Suprapubic skin (tissue), 4 donors: Measurements from ENCODE around the gene KRTAP12-2. TPM values are rescaled to one million over a fixed set of nuclear protein-coding genes. Genes with fewer than 3 reads are reported as not detected.

Source experiments
- DNase-seq, 2 donors: peaks; one replicate each; pipeline ENCODE4 v3.0.0-alpha.2; 2019; ENCODE audit warnings: low spot score in 2 of 2
- H3K27ac ChIP-seq: fragments of 200-600 bp; sonication (generic); one replicate; pipeline ENCODE4 v1.5.1; 2019
- H3K27me3 ChIP-seq: fragments of 200-600 bp; sonication (generic); one replicate; pipeline ENCODE4 v1.5.1; 2019
- H3K36me3 ChIP-seq: fragments of 200-600 bp; sonication (generic); one replicate; pipeline ENCODE4 v1.5.1; 2019
- H3K4me1 ChIP-seq: fragments of 200-600 bp; sonication (generic); one replicate; pipeline ENCODE4 v1.5.1; 2019
- H3K4me3 ChIP-seq: fragments of 200-600 bp; sonication (generic); one replicate; pipeline ENCODE4 v1.5.1; 2019; ENCODE audit warnings: mild to moderate bottlenecking
- H3K9me3 ChIP-seq: fragments of 200-600 bp; sonication (generic); one replicate; pipeline ENCODE4 v1.5.1; 2019
- CTCF ChIP-seq, 2 donors: fragments of 200-600 bp in 1 of 2; fragments of 450-650 bp in 1 of 2; sonication (generic) in 1 of 2; IDR thresholded peaks; one replicate each; pipeline ENCODE4 v1.5.1; 2016 to 2019; ENCODE audit warnings: antibody characterized with exemption in 2 of 2, mild to moderate bottlenecking in 1 of 2, moderate library complexity in 1 of 2
- EP300 ChIP-seq: sonication (generic); formaldehyde crosslinking; IDR thresholded peaks from one replicate; pipeline ENCODE4 v1.6.1; 2017; ENCODE audit warnings: antibody characterized with exemption
- POLR2A ChIP-seq, 2 donors: fragments of 450-650 bp; IDR thresholded peaks; one replicate each; pipeline ENCODE4 v1.6.1; 2017; ENCODE audit warnings: antibody characterized with exemption in 2 of 2, mild to moderate bottlenecking in 2 of 2, moderate library complexity in 2 of 2
- POLR2AphosphoS5 ChIP-seq, 3 donors: sonication (generic); formaldehyde crosslinking; IDR thresholded peaks; one replicate each; pipeline ENCODE4 v1.6.1; 2017; ENCODE audit warnings: antibody characterized with exemption in 3 of 3
- WGBS: methylation state at CpG from one replicate; pipeline ENCODE4 v1.1.5; 2018; 5-methylcytosine and 5-hydroxymethylcytosine counted together
- total RNA-seq, 4 donors: library from RNA; depleted of rRNA; stranded (reverse); fragments of >200 nt; gene quantifications; one replicate each; pipeline ENCODE4 v1.1.0, GENCODE V29; 2016

Gene KRTAP12-2
- total RNA-seq, 4 donors from 2014 or later = 5.6 to 29.3 (median 8.2) TPM; not detected in 1

GRCh38 chr21:44653656-44654575, 12.8 kb downstream of the KRTAP12-2 start:
- H3K4me3 ChIP-seq = no peak overlapping the region
- H3K27ac ChIP-seq = no peak overlapping the region
- H3K9me3 ChIP-seq = peaks cover 5% of the 10 kb centered on the region
- no peaks in the 10 kb centered on the region for H3K36me3 ChIP-seq
- no peaks in the 10 kb centered on the region for H3K4me1 ChIP-seq
- peaks cover 35% of the 10 kb centered on the region for H3K27me3 ChIP-seq
- DNase-seq = no peak
- WGBS = 85% methylated on average over 12 of the region's 17 CpGs
- TF ChIP-seq POLR2A (IDR thresholded peaks at IDR 0.05) = no peak
- TF ChIP-seq POLR2AphosphoS5 (IDR thresholded peaks at IDR 0.05) = no peak
- TF ChIP-seq EP300 = no peak
- no peak for TF ChIP-seq CTCF (IDR thresholded peaks at IDR 0.05)

DNA sequence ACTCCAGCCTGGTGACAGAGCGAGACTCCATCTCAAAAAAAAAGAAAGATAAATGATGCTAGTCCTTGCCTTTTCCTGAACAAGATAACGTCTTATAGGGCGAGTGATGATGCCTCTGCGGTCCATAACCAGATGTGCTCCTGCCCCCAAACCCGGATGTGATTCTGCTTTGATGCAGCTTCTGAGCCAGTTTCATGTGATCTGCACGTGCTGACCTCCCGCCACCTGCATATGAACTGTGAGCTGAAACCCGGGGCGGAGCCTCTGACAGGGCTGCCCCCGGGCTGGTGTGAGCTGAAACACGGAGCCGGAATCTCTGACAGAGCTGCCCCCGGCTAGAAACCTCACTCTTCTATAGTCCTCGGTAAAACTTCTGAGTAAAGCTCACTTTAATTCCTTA, 13.6 kb downstream of the KRTAP12-2 start:
- Histone ChIP-seq H3K4me1 (no peaks in the 10 kb centered on the region), H3K27me3 (peaks cover 28% of the 10 kb centered on the region), H3K4me3 (no peak overlapping the region), H3K36me3 (no peaks in the 10 kb centered on the region), H3K9me3 (peaks cover 5% of the 10 kb centered on the region), H3K27ac (no peak overlapping the region)
- DNase-seq = no peak
- 58% methylated on average over 14 of the region's 14 CpGs for WGBS
- TF ChIP-seq POLR2AphosphoS5 (IDR thresholded peaks at IDR 0.05) (no peak), POLR2A (IDR thresholded peaks at IDR 0.05) (no peak), EP300 (no peak), CTCF (IDR thresholded peaks at IDR 0.05) (no peak)

GRCh38 chr21:44650973-44651675, 15.6 kb downstream of the KRTAP12-2 start:
- H3K9me3 ChIP-seq = peaks cover 2% of the 10 kb centered on the region
- no peak overlapping the region for H3K27ac ChIP-seq
- no peaks in the 10 kb centered on the region for H3K4me1 ChIP-seq
- H3K4me3 ChIP-seq = no peak overlapping the region
- WGBS = 95% methylated on average over 11 of the region's 12 CpGs
- TF ChIP-seq POLR2AphosphoS5 (IDR thresholded peaks at IDR 0.05) (no peak), EP300 (no peak), CTCF (IDR thresholded peaks at IDR 0.05) (no peak)
- peaks cover 41% of the 10 kb centered on the region for H3K27me3 ChIP-seq
- no peaks in the 10 kb centered on the region for H3K36me3 ChIP-seq
- DNase-seq = no peak

- Histone ChIP-seq H3K9me3 (no peaks in the 10 kb centered on the region), H3K4me1 (no peaks in the 10 kb centered on the region), H3K4me3 (no peak overlapping the region), H3K27me3 (peaks cover 41% of the 10 kb centered on the region), H3K27ac (no peak overlapping the region), H3K36me3 (no peaks in the 10 kb centered on the region)
- no peak for DNase-seq
- no peak for TF ChIP-seq POLR2A (IDR thresholded peaks at IDR 0.05)
- no peak for TF ChIP-seq POLR2AphosphoS5 (IDR thresholded peaks at IDR 0.05)
- TF ChIP-seq EP300 = no peak
- TF ChIP-seq CTCF (IDR thresholded peaks at IDR 0.05) = no peak
- 88% methylated on average over 16 of the region's 20 CpGs for WGBS
Observed at GRCh38 chr21:44650265-44650972, 16.3 kb downstream of the KRTAP12-2 start.
